ENCODE results near the gene CPNE6.
A peak's percentile ranks its signal among the peaks of the same experiment; 100 is the strongest.

The CPNE6 gene

GRCh38 chr14:24108336-24108874 lies 37.0 kb downstream of the CPNE6 start:
- no peak for DNase-seq

GRCh38 chr14:24110060-24110459 lies 38.7 kb downstream of the CPNE6 start:
- DNase-seq, result no peak

- DNase-seq, result no peak
Measured at GRCh38 chr14:24110523-24110922, 39.2 kb downstream of the CPNE6 start.

- no peak for DNase-seq
Measured at GRCh38 chr14:24113379-24113800, 42.0 kb downstream of the CPNE6 start.

- peak; percentile 92 for DNase-seq
Measured at GRCh38 chr14:24113801-24114531, 42.6 kb downstream of the CPNE6 start.

- peak; percentile 100 for DNase-seq
Measured at GRCh38 chr14:24114532-24115421, 43.4 kb downstream of the CPNE6 start, which contains the start of the genes DCAF11 and NRL. Gene DCAF11 (plus strand): TSS chr14:24114777. CDS start chr14:24115595, 818 bp downstream. Gene NRL (minus strand): TSS chr14:24114949. CDS start chr14:24082848, 32,101 bp downstream.

GRCh38 chr14:24115422-24116127 lies 44.2 kb downstream of the CPNE6 start:
- DNase-seq, result no peak

- DNase-seq, result no peak
Measured at GRCh38 chr14:24116128-24116814, 44.9 kb downstream of the CPNE6 start.

GRCh38 chr14:24117179-24117578 lies 45.8 kb downstream of the CPNE6 start:
- no peak for DNase-seq

GRCh38 chr14:24119691-24120090 lies 48.3 kb downstream of the CPNE6 start:
- DNase-seq, result no peak

- no peak for DNase-seq
Measured at GRCh38 chr14:24121210-24121609, 49.8 kb downstream of the CPNE6 start.

GRCh38 chr14:24122416-24122815 lies 51.1 kb downstream of the CPNE6 start:
- DNase-seq, result no peak

GRCh38 chr14:24122898-24123297 lies 51.5 kb downstream of the CPNE6 start:
- DNase-seq, result no peak

- DNase-seq, result no peak
Measured at GRCh38 chr14:24123424-24124417, 52.4 kb downstream of the CPNE6 start.

GRCh38 chr14:24126939-24127338 lies 55.6 kb downstream of the CPNE6 start:
- no peak for DNase-seq

- no peak for DNase-seq
Measured at GRCh38 chr14:24127673-24128072, 56.3 kb downstream of the CPNE6 start.

Data from NCI-H1105 treated with DMSO at 0.1 percent for 48 hours (cell line).